Measurements from ENCODE around the gene TNRC6B. TPM values are rescaled to one million over a fixed set of nuclear protein-coding genes. Genes with fewer than 3 reads are reported as not detected.

TNRC6B gene
- polyA plus RNA-seq, 1 donor (not counting 4 experiments of a cell fraction or from before 2014, with no cell fraction given): 5.6 TPM

DNA sequence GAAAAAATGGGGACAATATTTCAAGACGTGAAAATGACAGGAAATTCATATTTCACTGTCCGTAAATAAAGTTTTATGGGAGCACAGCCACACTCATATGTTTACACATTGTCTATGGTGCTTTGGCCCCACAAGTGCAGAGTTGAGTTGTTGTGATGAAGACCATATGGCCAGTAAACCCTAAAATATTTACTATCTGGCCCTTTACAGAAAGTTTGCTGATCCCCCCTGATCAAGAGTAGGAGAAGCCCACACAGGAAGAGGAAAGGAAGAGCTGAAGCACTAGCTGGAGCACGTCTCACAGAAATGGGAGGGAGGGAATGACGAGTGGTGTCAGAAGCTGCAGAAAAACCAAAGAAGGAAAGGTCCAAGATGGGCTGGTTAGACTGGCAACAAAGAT lies 78.8 kb downstream of the TNRC6B start:
- Histone ChIP-seq H2AFZ (ENCODE audit: control insufficient read depth, low read length) (no peak overlapping the region), H3K4me1 (ENCODE audit: control insufficient read depth, extremely low read depth, insufficient read depth, low read length) (peaks cover 22% of the 10 kb centered on the region), H3K36me3 (ENCODE audit: control insufficient read depth in 2 of 2, extremely low read depth in 1 of 2, insufficient read depth in 2 of 2, low read length in 2 of 2) (peaks cover 0 to 2% of the 10 kb centered on the region in 2 experiments), H3K4me2 (ENCODE audit: control insufficient read depth, extremely low read depth, insufficient read depth, low read depth, low read length) (no peak overlapping the region), H3K4me3 (ENCODE audit: control insufficient read depth in 2 of 3, extremely low read depth in 1 of 3, insufficient read depth in 2 of 3, low read depth in 1 of 3, low read length in 3 of 3) (no peak overlapping the region), H3K27me3 (ENCODE audit: control insufficient read depth, extremely low read depth, insufficient read depth, low read length) (no peaks in the 10 kb centered on the region), H3K27ac (ENCODE audit: control insufficient read depth, insufficient read depth, low read length) (no peak overlapping the region), H3K9me1 (ENCODE audit: control insufficient read depth, extremely low read depth, insufficient read depth, low read length) (peaks cover 3% of the 10 kb centered on the region), H4K20me1 (ENCODE audit: control insufficient read depth, extremely low read depth, insufficient read depth, low read length) (no peaks in the 10 kb centered on the region), H3K9me3 (ENCODE audit: control insufficient read depth, low read depth, low read length) (no peaks in the 10 kb centered on the region), H3K79me2 (ENCODE audit: control insufficient read depth, insufficient read depth, low read length) (peaks cover 11% of the 10 kb centered on the region), H3K9ac (ENCODE audit: control insufficient read depth, extremely low read depth, insufficient read depth, low read length) (no peak overlapping the region)
- dilution Hi-C loops (cut with MboI; ENCODE audit: extremely low pct_ligation_motif_present, low sequenced_read_pairs): no loop called here
- FAIRE-seq: no peak
- TF ChIP-seq, protein P1, sequence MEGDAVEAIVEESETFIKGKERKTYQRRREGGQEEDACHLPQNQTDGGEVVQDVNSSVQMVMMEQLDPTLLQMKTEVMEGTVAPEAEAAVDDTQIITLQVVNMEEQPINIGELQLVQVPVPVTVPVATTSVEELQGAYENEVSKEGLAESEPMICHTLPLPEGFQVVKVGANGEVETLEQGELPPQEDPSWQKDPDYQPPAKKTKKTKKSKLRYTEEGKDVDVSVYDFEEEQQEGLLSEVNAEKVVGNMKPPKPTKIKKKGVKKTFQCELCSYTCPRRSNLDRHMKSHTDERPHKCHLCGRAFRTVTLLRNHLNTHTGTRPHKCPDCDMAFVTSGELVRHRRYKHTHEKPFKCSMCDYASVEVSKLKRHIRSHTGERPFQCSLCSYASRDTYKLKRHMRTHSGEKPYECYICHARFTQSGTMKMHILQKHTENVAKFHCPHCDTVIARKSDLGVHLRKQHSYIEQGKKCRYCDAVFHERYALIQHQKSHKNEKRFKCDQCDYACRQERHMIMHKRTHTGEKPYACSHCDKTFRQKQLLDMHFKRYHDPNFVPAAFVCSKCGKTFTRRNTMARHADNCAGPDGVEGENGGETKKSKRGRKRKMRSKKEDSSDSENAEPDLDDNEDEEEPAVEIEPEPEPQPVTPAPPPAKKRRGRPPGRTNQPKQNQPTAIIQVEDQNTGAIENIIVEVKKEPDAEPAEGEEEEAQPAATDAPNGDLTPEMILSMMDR (optimal IDR thresholded peaks at IDR 0.05 in 1 of 3, IDR thresholded peaks at IDR 0.05 in 1 of 3, conservative IDR thresholded peaks at IDR 0.05 in 1 of 3; ENCODE audit: extremely low read depth in 1 of 3, insufficient read depth in 2 of 3, low read length in 3 of 3): no peak
- no peak for TF ChIP-seq EZH2 (IDR thresholded peaks at IDR 0.05; ENCODE audit: low read length)
- DNase-seq (ENCODE audit: low read depth, low spot score): no peak

DNA sequence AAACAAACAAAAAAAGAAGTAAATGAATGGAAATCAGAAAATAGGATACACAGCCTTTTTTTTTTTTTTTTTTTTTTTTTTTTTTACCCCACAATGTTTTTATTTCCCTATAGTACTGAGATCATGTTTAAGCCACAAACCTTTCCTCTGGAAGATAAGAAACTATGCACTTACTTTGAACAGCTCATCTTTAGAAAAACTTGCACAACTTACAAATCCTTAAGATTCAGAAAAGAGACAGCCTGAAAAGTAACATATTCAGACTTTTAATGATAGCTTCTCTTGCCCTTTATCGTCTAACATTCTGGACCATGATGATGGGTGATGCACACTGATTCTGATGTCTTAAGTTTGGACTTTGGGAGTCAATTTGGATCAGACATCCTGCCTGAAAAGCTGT lies 80.3 kb downstream of the TNRC6B start:
- Histone ChIP-seq H3K27ac (ENCODE audit: control insufficient read depth, insufficient read depth, low read length) (peak overlapping the region; percentile 94), H3K79me2 (ENCODE audit: control insufficient read depth, insufficient read depth, low read length) (peaks cover 11% of the 10 kb centered on the region), H3K36me3 (ENCODE audit: control insufficient read depth in 2 of 2, extremely low read depth in 1 of 2, insufficient read depth in 2 of 2, low read length in 2 of 2) (peaks cover 0 to 5% of the 10 kb centered on the region in 2 experiments), H3K4me2 (ENCODE audit: control insufficient read depth, extremely low read depth, insufficient read depth, low read depth, low read length) (peak overlapping the region; percentile 63), H3K9me3 (ENCODE audit: control insufficient read depth, low read depth, low read length) (no peaks in the 10 kb centered on the region), H3K9ac (ENCODE audit: control insufficient read depth, extremely low read depth, insufficient read depth, low read length) (peak overlapping the region; percentile 57), H2AFZ (ENCODE audit: control insufficient read depth, low read length) (peak overlapping the region; percentile 25), H3K4me1 (ENCODE audit: control insufficient read depth, extremely low read depth, insufficient read depth, low read length) (peaks cover 22% of the 10 kb centered on the region), H3K27me3 (ENCODE audit: control insufficient read depth, extremely low read depth, insufficient read depth, low read length) (no peaks in the 10 kb centered on the region), H3K9me1 (ENCODE audit: control insufficient read depth, extremely low read depth, insufficient read depth, low read length) (peaks cover 3% of the 10 kb centered on the region), H3K4me3 (ENCODE audit: control insufficient read depth in 2 of 3, extremely low read depth in 1 of 3, insufficient read depth in 2 of 3, low read depth in 1 of 3, low read length in 3 of 3) (no peak overlapping the region), H4K20me1 (ENCODE audit: control insufficient read depth, extremely low read depth, insufficient read depth, low read length) (no peaks in the 10 kb centered on the region)
- TF ChIP-seq EZH2 (IDR thresholded peaks at IDR 0.05; ENCODE audit: low read length): no peak
- no peak for FAIRE-seq
- DNase-seq (ENCODE audit: low read depth, low spot score): no peak
- dilution Hi-C loops (cut with MboI; ENCODE audit: extremely low pct_ligation_motif_present, low sequenced_read_pairs): no loop called here

DNA sequence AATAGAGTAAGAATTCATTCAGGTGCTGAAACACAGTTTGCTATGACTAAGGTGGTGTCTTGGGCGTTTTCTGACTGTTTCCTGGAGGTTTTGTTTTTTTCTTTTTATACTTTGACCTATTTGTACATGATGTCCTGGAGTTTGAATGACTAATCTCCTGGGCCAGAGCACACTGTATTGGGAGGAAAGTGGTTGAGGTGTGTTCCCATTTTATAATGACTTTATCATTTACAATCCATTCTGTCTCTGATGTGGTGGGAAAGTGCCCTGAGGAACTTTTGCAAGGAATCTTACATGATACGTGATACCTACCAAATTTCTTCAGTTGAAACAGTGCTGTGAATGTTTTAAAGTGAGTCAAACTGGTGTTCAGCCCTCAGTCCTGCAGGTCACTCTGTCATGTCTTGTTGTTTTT lies 80.8 kb downstream of the TNRC6B start:
- Histone ChIP-seq H3K9ac (ENCODE audit: control insufficient read depth, extremely low read depth, insufficient read depth, low read length) (peak overlapping the region; percentile 57), H3K27me3 (ENCODE audit: control insufficient read depth, extremely low read depth, insufficient read depth, low read length) (no peaks in the 10 kb centered on the region), H3K79me2 (ENCODE audit: control insufficient read depth, insufficient read depth, low read length) (peaks cover 11% of the 10 kb centered on the region), H3K36me3 (ENCODE audit: control insufficient read depth in 2 of 2, extremely low read depth in 1 of 2, insufficient read depth in 2 of 2, low read length in 2 of 2) (peaks cover 0 to 7% of the 10 kb centered on the region in 2 experiments), H3K9me1 (ENCODE audit: control insufficient read depth, extremely low read depth, insufficient read depth, low read length) (peaks cover 3% of the 10 kb centered on the region), H3K27ac (ENCODE audit: control insufficient read depth, insufficient read depth, low read length) (peak overlapping the region; percentile 94), H4K20me1 (ENCODE audit: control insufficient read depth, extremely low read depth, insufficient read depth, low read length) (no peaks in the 10 kb centered on the region), H3K4me1 (ENCODE audit: control insufficient read depth, extremely low read depth, insufficient read depth, low read length) (peaks cover 22% of the 10 kb centered on the region), H3K9me3 (ENCODE audit: control insufficient read depth, low read depth, low read length) (no peaks in the 10 kb centered on the region), H3K4me3 (ENCODE audit: control insufficient read depth in 2 of 3, extremely low read depth in 1 of 3, insufficient read depth in 2 of 3, low read depth in 1 of 3, low read length in 3 of 3) (no peak overlapping the region), H2AFZ (ENCODE audit: control insufficient read depth, low read length) (no peak overlapping the region), H3K4me2 (ENCODE audit: control insufficient read depth, extremely low read depth, insufficient read depth, low read depth, low read length) (peak overlapping the region; percentile 63)
- dilution Hi-C loops (cut with MboI; ENCODE audit: extremely low pct_ligation_motif_present, low sequenced_read_pairs): no loop called here
- FAIRE-seq: peak; percentile 77
- TF ChIP-seq EZH2 (IDR thresholded peaks at IDR 0.05; ENCODE audit: low read length): no peak
- TF ChIP-seq, protein P1 (optimal IDR thresholded peaks at IDR 0.05 in 1 of 3, IDR thresholded peaks at IDR 0.05 in 1 of 3, conservative IDR thresholded peaks at IDR 0.05 in 1 of 3; ENCODE audit: extremely low read depth in 1 of 3, insufficient read depth in 2 of 3, low read length in 3 of 3): no peak
- peak; percentile 67 for DNase-seq (ENCODE audit: low read depth, low spot score)

All from keratinocyte (primary cell).